Measurements from ENCODE around the gene KLHDC7B.

GRCh38 chr22:50597097-50597496 is 51.4 kb downstream of the KLHDC7B start:
- TF ChIP-seq CTCF (conservative IDR thresholded peaks at IDR 0.05; ENCODE audit: low read length) = no peak
- no peak for TF ChIP-seq EZH2phosphoT487 (IDR thresholded peaks at IDR 0.05; ENCODE audit: borderline replicate concordance, low read depth, low read length)
